H4 (cell line): ENCODE measurements around the gene MRPL38. TPM values are rescaled to one million over a fixed set of nuclear protein-coding genes. Genes with fewer than 3 reads are reported as not detected.
"Not testable (repeated sequence)": the region's sequence is repeated elsewhere in the genome, so short reads cannot be mapped to it uniquely, and the experiment has no call there.

Experiments used
- DNase-seq: peaks from one replicate; pipeline ENCODE4 v3.0.0-alpha.2; 2015; ENCODE audit warnings: low spot score
- total RNA-seq: library from RNA; depleted of rRNA; stranded (reverse); fragments of >200 nt; shearing (Covaris generic); gene quantifications from 2 replicates; pipeline ENCODE4 v1.2.3, GENCODE V29; 2014; rRNA removed

MRPL38 gene
- total RNA-seq, 1 experiment from 2014 or later, result 39.1 TPM

DNA sequence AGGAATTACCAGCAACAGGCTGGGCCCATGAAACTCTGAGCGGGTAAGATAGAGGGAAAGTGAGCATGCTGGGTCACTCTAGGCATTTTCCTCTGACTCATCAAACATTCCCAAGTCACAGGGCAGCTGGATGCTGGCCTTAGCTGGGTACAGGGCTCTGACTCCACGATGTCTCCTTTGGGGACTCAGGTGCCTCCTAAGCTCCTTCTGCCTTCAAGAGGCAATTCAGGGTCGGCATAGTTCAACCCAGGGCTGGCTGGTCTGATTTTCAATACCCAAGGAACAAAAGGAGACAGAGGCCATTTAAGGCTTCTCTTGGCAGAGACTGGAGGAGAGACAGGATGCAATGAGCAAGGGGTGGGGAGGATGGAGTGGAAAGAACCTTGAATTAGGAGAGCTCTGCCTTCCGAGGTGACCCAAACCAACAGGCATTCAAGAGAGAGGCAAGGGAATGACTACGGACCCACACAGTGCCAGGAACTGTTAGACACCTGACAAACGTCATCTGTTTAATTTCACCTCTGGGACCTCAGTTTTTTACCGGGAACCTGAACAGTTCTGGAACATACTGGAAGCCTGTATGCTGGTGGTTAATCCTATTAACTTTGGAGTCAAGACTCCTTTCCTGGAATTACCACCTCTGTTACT is 50.5 kb downstream of the MRPL38 start:
- no peak for DNase-seq

DNA sequence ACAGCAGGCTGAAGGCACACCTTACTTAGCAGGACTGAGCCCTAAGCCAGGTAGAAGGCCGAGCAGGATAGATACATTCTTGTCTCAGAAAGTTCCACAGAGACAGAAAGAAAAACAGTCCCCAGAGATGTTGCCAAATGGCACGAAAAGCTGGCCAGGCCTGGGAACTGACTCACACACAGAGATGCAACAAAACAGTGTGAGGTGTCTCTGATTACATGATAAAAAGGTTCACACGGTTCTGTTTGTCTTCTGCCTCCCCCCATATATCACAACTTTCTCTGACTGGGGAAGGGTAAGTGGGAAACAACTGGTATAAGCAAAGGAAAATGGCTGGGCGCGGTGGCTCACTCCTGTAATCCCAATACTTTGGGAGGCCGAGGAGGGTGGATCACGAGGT is 51.3 kb downstream of the MRPL38 start:
- no peak for DNase-seq

DNA sequence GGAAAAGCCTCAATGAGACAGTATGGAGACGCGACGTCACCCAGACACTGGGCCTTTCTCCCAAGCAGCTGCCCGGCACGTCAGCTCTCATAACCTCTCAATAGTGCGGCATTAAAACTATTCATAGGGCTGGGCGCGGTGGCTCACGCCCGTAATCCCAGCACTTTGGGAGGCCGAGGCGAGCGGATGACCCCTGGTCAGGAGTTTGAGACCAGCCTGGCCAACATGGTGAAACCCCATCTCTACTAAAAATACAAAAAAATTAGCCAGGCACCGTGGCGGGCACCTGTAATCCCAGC is 53.0 kb downstream of the MRPL38 start:
- DNase-seq, result not testable (repeated sequence)

DNA sequence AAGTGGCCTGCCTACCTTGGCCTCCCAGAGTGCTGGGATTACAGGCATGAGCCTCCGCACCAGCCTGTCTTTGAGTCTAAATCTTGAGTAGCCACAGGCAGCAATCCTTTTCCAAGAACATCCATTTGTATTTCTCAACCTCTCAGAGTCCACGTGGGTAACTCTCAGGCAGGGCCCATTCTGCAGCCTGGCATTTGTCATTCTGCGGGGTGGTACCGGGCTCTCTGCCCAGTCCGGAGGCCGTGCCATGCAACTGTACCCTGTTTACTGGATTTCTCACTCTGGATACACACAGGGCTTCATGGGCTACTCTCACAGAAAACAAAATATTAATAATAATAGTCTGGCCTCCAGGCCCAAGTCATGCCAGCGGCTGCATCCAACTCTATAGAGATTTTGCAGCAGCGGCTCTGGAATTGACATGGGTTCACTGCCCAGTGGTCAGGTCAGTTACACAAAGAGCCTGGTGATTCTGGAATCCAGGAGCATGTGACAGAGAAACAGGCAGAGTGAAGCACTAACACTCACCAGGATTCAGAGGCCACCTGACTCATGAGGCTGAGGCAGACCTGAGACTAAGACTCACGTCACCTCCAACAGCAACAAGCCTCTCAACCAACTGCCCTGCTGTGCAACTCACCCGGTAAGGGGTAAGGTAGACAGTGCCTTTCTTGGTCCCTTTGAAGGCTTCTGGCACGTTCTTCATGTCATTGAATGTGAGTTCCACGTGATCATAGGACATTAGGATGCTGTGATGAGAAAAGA is 53.6 kb downstream of the MRPL38 start:
- DNase-seq, result no peak

DNA sequence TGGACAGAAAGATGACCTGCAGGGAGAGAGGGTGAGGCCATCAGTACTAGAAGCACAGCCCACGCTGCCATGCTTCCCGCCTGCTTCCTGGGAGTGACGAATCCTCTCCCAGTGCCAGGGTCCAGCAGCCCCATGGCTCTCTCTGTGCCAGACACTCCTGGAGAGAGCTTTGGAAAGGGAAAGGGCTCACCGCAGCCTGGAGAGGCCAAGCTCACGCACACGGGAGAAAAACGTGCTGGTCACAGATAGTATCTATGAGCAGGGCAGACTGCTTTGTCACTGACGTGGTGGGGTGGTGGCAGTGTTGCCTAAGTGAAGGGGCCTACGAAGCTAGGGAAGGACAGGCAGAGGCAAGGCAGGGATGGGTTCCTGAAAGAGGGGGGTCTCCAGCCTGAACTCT is 55.0 kb downstream of the MRPL38 start:
- no peak for DNase-seq

DNA sequence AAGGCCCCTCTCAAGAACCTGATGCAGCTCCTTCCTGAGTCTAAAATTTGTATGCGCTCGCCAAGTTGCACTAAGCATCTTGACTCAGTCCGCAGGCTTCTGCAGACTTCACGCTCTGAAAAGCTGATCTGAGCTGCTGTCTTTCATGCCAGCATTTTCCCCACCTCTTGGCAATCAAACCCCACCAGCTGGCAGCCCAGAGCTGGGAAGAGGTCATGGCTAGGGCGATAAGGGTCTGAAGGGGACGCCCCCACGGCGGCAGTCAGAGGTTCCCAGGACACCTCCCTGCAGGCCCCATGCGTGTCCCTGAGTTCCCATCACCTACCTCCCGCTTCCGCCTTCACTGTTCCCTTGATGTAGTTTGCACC is 55.4 kb downstream of the MRPL38 start:
- DNase-seq, result no peak

Other genes starting within 250 kb of the MRPL38 start
- 6.4 and 14.3 TPM in 2 replicates for gene RECQL5, start 237.7 kb downstream of the MRPL38 start, total RNA-seq
- gene SAP30BP, start 237.5 kb downstream of the MRPL38 start, total RNA-seq, result 107 and 135 TPM in 2 replicates
- gene ITGB4, start 183.4 kb downstream of the MRPL38 start, total RNA-seq, result 0.15 and 0.35 TPM in 2 replicates
- gene GALK1, start 139.7 kb downstream of the MRPL38 start, total RNA-seq, result 46.3 and 51.7 TPM in 2 replicates
- gene UNK, start 120.1 kb downstream of the MRPL38 start, total RNA-seq, result 24.0 and 29.6 TPM in 2 replicates
- 1.9 and 2.9 TPM in 2 replicates for gene UNC13D, start 60.5 kb downstream of the MRPL38 start, total RNA-seq
- gene WBP2, start 49.5 kb downstream of the MRPL38 start, total RNA-seq, result 14.8 and 26.3 TPM in 2 replicates
- 12.9 and 13.5 TPM in 2 replicates for gene TRIM47, start 26.3 kb downstream of the MRPL38 start, total RNA-seq
- 8.4 and 10.5 TPM in 2 replicates for gene TRIM65, start 7.9 kb downstream of the MRPL38 start, total RNA-seq
- gene FBF1, start 36.2 kb upstream of the MRPL38 start, total RNA-seq, result 11.2 and 11.8 TPM in 2 replicates
- gene ACOX1, start 74.3 kb upstream of the MRPL38 start, total RNA-seq, result 30.0 and 31.5 TPM in 2 replicates
- 18.1 and 28.2 TPM in 2 replicates for gene TEN1, start 74.4 kb upstream of the MRPL38 start, total RNA-seq
- 0.49 and 1.9 TPM in 2 replicates for gene CDK3, start 96.0 kb upstream of the MRPL38 start, total RNA-seq
- gene EVPL, start 122.4 kb upstream of the MRPL38 start, total RNA-seq, result not detected in 2 replicates
- gene SRP68, start 167.6 kb upstream of the MRPL38 start, total RNA-seq, result 37.3 and 39.7 TPM in 2 replicates
- gene GALR2, start 169.9 kb upstream of the MRPL38 start, total RNA-seq, result 0.14 TPM in 1 of 2 replicates, not detected in the other
- gene ZACN, start 174.3 kb upstream of the MRPL38 start, total RNA-seq, result not detected in 2 replicates
- gene EXOC7, start 198.9 kb upstream of the MRPL38 start, total RNA-seq, result 51.4 and 51.5 TPM in 2 replicates
- gene FOXJ1, start 236.4 kb upstream of the MRPL38 start, total RNA-seq, result not detected in 2 replicates